ENCODE results near the gene TFPT.

DNA sequence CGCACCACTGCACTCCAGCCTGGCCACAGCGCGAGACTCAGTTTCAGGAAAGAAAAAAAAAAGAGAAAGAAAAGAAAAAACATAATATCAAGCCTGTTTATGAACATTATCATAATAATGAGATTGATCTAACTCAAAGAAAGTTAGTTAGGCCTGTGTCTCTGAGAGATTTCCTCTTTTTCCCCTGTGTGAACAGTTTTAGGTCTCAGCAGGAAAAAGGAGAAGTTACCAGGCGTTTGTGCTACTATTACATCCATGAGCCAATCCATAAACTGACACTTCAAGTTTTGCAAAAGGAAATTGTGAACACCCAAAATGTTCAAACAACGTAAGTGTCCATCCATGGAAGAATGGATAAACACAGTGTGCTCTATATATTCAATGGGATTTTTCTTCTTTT is 38.1 kb downstream of the TFPT start:
- TF ChIP-seq, protein P1, sequence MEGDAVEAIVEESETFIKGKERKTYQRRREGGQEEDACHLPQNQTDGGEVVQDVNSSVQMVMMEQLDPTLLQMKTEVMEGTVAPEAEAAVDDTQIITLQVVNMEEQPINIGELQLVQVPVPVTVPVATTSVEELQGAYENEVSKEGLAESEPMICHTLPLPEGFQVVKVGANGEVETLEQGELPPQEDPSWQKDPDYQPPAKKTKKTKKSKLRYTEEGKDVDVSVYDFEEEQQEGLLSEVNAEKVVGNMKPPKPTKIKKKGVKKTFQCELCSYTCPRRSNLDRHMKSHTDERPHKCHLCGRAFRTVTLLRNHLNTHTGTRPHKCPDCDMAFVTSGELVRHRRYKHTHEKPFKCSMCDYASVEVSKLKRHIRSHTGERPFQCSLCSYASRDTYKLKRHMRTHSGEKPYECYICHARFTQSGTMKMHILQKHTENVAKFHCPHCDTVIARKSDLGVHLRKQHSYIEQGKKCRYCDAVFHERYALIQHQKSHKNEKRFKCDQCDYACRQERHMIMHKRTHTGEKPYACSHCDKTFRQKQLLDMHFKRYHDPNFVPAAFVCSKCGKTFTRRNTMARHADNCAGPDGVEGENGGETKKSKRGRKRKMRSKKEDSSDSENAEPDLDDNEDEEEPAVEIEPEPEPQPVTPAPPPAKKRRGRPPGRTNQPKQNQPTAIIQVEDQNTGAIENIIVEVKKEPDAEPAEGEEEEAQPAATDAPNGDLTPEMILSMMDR (IDR thresholded peaks at IDR 0.05) = no peak
- TF ChIP-seq POLR2A (IDR thresholded peaks at IDR 0.05) = no peak
